Stimulated activated naive CD8-positive, alpha-beta T cell treated with anti-CD3 and anti-CD28 coated beads, Interleukin-15, Interleukin-2, amounts not matched to agents 100 ng/mL and 50 ng/mL, for 24 hours (primary cell): ENCODE results near the gene GK.
"Not testable (repeated sequence)": the region's sequence is repeated elsewhere in the genome, so short reads cannot be mapped to it uniquely, and the experiment has no call there.

Source experiments
- H3K27ac Mint-ChIP-seq: one replicate; pipeline ENCODE4 v1.8.0; 2021; ENCODE audit warnings: mild to moderate bottlenecking, mixed read lengths
- H3K27me3 Mint-ChIP-seq: one replicate; pipeline ENCODE4 v1.8.0; 2021; ENCODE audit warnings: mixed read lengths
- H3K36me3 Mint-ChIP-seq: one replicate; pipeline ENCODE4 v1.8.0; 2021; ENCODE audit warnings: low read depth, mixed read lengths
- H3K4me1 Mint-ChIP-seq: one replicate; pipeline ENCODE4 v1.8.0; 2021; ENCODE audit warnings: low read depth, mixed read lengths
- H3K4me3 Mint-ChIP-seq: one replicate; pipeline ENCODE4 v1.8.0; 2021; ENCODE audit warnings: mild to moderate bottlenecking, mixed read lengths
- H3K9me3 Mint-ChIP-seq: one replicate; pipeline ENCODE4 v1.8.0; 2021; ENCODE audit warnings: mixed read lengths

Gene GK

DNA sequence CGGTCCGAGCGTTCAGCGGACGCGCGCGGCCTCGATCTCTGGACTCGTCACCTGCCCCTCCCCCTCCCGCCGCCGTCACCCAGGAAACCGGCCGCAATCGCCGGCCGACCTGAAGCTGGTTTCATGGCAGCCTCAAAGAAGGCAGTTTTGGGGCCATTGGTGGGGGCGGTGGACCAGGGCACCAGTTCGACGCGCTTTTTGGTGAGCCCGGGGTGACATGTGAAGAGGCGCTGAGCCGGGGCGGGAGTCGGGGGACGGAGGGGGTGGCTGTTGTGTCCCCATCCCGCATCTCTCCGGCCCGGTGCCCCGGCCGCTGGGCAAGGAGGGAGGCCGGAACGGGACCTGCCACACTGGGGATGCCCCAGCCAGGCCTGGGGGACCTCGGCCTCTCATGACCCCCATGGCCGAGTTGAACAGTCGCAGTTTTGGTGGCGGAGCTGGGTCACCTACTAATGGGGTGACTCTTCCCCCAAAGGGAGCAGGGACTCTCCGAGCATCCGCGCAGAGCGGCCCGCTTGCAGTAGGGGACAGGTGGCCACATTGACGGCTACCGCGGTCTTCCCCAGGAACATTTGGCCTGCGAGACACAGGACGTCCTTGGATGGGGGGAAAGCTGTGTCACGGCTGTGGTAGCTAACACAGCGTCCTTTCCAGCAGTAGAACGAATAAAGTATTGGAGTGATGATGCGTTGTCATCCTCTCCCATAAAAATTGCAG lies at the start of gene GK:
GK (plus strand) TSS at position 9 of the 717 bp plus-strand sequence; CDS start at position 124, 115 bp downstream.
- Mint-ChIP-seq H3K9me3 (no peaks in the 10 kb centered on the region), H3K36me3 (peaks cover 26% of the 10 kb centered on the region), H3K4me1 (peaks cover 60% of the 10 kb centered on the region), H3K27me3 (no peaks in the 10 kb centered on the region), H3K4me3 (peak within 1 kb of the TSS; percentile 89), H3K27ac (peak within 1 kb of the TSS; percentile 96)

DNA sequence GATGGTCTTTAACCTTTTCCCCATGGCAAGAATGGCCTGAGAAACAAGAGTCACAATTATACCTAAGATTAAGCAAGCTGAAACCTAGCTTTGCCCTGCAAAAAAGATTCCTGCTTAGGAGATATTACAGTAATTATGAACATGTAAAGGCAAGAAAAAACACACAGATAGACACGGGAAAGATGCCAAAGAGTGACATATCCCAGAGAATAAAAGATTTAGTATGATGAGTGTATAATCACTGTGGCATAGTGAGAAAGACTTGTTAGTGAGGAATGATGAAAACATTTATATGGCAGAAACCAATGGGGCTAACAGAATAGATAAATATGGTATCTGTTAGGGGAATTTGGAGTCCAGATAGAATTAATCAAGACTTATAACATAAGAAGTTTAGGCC lies 46.1 kb upstream of the GK start:
- no peak overlapping the region for H3K27ac Mint-ChIP-seq
- H3K4me1 Mint-ChIP-seq: no peaks in the 10 kb centered on the region
- H3K27me3 Mint-ChIP-seq: no peaks in the 10 kb centered on the region
- no peaks in the 10 kb centered on the region for H3K9me3 Mint-ChIP-seq
- H3K4me3 Mint-ChIP-seq: no peak overlapping the region
- H3K36me3 Mint-ChIP-seq: no peaks in the 10 kb centered on the region

DNA sequence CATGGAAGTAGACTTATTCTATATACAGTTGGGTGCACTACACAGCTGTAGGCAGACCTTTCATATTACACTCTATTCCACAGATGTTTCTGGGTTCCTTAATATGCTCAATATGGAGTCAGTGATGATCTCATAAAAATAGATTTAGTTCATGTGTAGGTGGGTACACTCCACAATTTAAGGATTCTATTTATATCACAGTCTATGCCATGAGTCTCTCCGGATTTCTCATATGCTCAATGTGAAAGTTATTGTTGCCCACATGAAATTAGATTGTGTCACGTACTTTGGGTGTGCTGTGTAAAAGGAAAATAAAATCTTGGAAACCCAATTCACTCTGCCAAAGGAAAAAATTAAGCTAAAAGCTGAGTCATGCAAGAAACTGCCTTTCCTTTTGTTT lies 43.2 kb upstream of the GK start:
- no peaks in the 10 kb centered on the region for H3K4me1 Mint-ChIP-seq
- no peaks in the 10 kb centered on the region for H3K9me3 Mint-ChIP-seq
- no peak overlapping the region for H3K27ac Mint-ChIP-seq
- H3K27me3 Mint-ChIP-seq: no peaks in the 10 kb centered on the region
- H3K4me3 Mint-ChIP-seq: no peak overlapping the region
- H3K36me3 Mint-ChIP-seq: no peaks in the 10 kb centered on the region

DNA sequence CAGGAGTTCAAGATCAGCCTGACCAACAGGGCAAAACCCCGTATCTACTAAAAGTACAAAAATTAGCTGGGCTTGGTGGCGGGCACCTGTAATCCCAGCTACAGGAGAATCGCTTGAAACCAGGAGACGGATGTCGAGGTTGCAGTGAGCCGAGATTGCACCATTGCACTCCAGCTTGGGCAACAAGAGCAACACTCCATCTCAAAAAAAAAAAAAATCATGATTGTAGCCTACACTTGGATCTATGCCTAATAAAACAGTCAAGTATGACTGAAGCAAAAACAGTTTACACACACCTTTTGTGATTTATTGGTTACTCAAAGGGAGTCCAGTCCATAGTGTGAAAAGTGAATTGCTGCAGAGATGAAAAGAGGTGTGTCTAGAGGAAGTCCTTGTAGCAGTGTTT lies 41.0 kb upstream of the GK start:
- no peak overlapping the region for H3K4me3 Mint-ChIP-seq
- H3K27me3 Mint-ChIP-seq: no peaks in the 10 kb centered on the region
- H3K9me3 Mint-ChIP-seq: no peaks in the 10 kb centered on the region
- H3K4me1 Mint-ChIP-seq: no peaks in the 10 kb centered on the region
- H3K27ac Mint-ChIP-seq: no peak overlapping the region
- no peaks in the 10 kb centered on the region for H3K36me3 Mint-ChIP-seq

DNA sequence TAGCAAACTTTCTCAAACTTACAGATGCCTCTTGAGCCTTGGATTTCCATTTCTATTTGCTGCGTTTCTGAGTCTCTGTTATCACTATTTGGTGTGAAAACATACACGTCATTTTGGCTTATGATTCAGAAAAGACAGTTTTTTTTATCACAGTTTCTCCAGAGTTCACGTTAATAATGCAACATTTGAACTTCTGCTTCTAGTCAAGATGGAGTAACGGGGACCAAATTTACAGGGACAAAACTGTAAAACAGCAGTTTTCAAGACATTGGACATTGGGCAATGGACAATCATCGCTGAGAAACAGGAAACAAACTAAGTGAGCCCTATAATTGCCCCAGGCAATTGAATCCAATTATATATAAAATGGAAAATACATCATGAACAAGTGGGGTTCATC lies 39.5 kb upstream of the GK start:
- H3K4me1 Mint-ChIP-seq: no peaks in the 10 kb centered on the region
- H3K4me3 Mint-ChIP-seq: no peak overlapping the region
- H3K27me3 Mint-ChIP-seq: no peaks in the 10 kb centered on the region
- H3K36me3 Mint-ChIP-seq: no peaks in the 10 kb centered on the region
- H3K27ac Mint-ChIP-seq: no peak overlapping the region
- no peaks in the 10 kb centered on the region for H3K9me3 Mint-ChIP-seq

DNA sequence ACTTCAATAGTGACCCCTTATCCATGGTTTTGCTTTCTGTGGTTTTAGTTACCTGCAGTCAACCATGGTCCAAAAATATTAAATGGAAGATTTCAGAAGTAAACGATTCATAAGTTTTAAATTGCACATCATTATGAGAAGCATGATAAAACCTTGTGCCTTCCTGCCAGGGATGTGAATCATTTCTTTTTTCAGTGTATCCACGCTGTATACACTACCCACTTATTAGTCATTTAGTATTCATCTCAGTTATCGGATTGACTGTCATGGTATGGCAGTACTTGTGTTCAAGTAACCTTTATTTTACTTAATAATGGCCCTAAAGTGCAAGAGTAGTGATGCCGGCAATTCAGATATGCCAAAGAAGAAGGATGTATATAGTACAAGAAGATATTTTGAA lies 38.0 kb upstream of the GK start:
- no peaks in the 10 kb centered on the region for H3K27me3 Mint-ChIP-seq
- no peaks in the 10 kb centered on the region for H3K36me3 Mint-ChIP-seq
- no peak overlapping the region for H3K27ac Mint-ChIP-seq
- no peak overlapping the region for H3K4me3 Mint-ChIP-seq
- no peaks in the 10 kb centered on the region for H3K4me1 Mint-ChIP-seq
- no peaks in the 10 kb centered on the region for H3K9me3 Mint-ChIP-seq

DNA sequence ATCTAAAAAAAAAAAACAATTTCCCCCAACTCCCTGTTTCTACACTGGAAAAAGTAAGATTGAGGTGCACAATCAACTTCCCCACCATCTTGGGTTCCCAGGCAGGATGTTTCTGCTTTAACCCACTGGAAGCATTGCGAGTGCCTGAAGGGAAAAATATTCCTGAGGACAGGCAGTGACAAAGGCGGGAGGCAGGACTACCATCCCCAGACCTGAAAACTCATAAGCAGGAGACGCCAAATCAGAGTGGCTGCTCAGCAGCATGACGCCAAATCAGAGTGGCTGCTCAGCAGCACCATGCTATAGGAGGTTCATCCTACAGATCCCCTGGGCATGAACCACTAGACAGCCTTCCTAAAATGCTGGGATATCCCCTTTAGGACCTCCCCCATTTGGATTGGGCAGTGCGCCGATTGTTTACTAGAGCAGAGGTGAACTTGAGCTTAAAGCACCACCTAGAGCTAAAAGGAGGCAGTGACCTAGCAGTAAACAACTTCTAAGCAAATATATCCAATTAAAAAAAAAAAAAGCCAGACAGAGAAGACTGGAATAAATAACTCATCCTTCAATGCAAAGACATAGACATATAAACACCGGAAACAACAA lies 35.0 kb upstream of the GK start:
- no peak overlapping the region for H3K27ac Mint-ChIP-seq
- H3K4me3 Mint-ChIP-seq: no peak overlapping the region
- H3K27me3 Mint-ChIP-seq: no peaks in the 10 kb centered on the region
- H3K36me3 Mint-ChIP-seq: peaks cover 4% of the 10 kb centered on the region
- peaks cover 4% of the 10 kb centered on the region for H3K9me3 Mint-ChIP-seq
- H3K4me1 Mint-ChIP-seq: no peaks in the 10 kb centered on the region

DNA sequence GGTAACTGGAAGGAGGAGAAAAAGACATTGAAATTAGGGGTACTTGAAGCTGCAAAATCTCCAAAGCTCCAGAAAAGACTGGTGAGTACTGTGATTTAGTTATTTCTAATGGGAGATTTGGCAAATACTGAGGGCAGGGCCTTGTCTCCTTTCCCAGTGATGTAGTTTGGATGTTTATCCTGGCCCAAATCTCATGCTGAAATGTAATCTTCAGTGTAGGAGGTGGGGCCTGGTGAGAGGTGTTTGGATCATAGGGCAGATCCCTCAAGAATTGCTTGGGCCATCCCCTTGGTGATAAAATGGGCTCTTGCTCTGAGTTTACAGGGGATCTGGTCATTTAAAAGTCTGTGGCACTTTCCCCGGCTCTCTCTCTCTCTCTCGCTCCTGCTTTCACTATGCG lies 33.1 kb upstream of the GK start:
- no peaks in the 10 kb centered on the region for H3K4me1 Mint-ChIP-seq
- H3K9me3 Mint-ChIP-seq: peaks cover 4% of the 10 kb centered on the region
- H3K36me3 Mint-ChIP-seq: peaks cover 4% of the 10 kb centered on the region
- H3K4me3 Mint-ChIP-seq: no peak overlapping the region
- no peaks in the 10 kb centered on the region for H3K27me3 Mint-ChIP-seq
- no peak overlapping the region for H3K27ac Mint-ChIP-seq

DNA sequence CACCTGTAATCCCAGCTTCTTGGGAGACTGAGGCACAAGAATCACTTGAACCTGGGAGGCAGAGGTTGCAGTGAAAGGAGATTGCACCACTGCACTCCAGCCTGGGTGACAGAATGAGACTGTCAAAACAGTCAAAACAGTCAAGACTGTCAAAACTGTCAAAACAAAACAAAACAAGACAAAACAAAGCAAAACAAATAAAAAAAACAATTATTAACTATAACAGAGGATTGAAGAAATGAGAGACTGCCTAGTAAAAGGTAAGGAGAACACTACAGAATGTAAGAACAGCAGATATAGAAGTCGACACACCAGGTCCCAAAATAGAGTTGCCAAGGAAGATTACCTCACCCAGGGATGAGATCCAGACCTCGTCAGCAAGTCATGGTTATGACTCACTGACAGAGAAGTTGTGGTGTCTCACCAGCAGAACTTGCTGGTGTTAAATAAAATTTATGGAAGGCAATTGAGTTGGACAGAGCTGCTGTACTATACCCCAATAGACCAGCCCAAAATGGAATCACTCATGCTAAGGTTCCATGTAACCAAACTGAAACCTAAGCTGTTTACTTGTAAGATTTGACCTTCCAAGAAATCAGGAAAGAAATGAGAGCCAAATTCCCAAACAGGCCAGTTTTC lies 32.1 kb upstream of the GK start:
- Mint-ChIP-seq H3K27me3 (no peaks in the 10 kb centered on the region), H3K9me3 (peaks cover 4% of the 10 kb centered on the region), H3K27ac (no peak overlapping the region), H3K4me3 (no peak overlapping the region), H3K36me3 (peaks cover 4% of the 10 kb centered on the region), H3K4me1 (no peaks in the 10 kb centered on the region)

DNA sequence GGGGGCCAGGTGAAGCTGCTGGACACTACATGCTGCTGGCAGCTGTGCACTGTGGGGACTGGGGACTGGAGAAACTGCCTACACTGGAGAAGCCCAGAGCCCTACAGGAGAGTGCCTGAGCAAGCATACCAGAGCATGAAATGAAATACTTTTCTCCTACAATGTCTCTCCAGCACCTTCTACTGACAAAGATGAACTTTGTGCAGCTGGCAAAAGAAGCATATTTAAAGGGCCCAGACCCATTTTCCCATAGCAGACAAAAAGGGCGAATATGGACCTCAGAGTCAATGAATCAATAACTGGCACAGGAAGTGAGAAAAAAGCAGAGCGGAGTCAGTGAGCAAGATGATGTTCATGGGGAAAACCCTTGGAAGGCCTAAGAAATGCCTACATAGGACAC lies 30.9 kb upstream of the GK start:
- Mint-ChIP-seq H3K9me3 (peaks cover 4% of the 10 kb centered on the region), H3K36me3 (peaks cover 4% of the 10 kb centered on the region), H3K27me3 (no peaks in the 10 kb centered on the region), H3K27ac (no peak overlapping the region), H3K4me1 (no peaks in the 10 kb centered on the region), H3K4me3 (no peak overlapping the region)

DNA sequence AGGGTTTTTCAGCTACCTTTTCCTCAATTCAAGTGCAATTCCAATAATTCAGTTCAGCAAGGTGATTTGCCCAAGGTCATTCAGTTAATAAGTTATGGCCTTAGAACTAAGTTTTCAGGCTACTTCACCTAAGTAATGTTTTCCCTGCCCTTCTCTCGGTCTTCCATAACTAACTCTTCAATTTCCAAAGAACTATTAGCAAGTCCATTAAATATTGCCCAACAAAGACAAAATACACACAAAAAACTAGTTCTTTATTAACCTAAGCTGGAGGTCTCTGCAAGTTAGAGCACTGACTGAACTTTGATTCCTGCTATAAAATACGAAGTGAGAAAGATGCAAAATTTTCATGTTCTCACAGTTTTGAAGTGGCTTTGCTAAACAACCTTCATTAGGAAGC lies 26.8 kb upstream of the GK start:
- Mint-ChIP-seq H3K27ac (no peak overlapping the region), H3K4me1 (no peaks in the 10 kb centered on the region), H3K9me3 (no peaks in the 10 kb centered on the region), H3K36me3 (peaks cover under 1% of the 10 kb centered on the region), H3K27me3 (no peaks in the 10 kb centered on the region), H3K4me3 (no peak overlapping the region)

DNA sequence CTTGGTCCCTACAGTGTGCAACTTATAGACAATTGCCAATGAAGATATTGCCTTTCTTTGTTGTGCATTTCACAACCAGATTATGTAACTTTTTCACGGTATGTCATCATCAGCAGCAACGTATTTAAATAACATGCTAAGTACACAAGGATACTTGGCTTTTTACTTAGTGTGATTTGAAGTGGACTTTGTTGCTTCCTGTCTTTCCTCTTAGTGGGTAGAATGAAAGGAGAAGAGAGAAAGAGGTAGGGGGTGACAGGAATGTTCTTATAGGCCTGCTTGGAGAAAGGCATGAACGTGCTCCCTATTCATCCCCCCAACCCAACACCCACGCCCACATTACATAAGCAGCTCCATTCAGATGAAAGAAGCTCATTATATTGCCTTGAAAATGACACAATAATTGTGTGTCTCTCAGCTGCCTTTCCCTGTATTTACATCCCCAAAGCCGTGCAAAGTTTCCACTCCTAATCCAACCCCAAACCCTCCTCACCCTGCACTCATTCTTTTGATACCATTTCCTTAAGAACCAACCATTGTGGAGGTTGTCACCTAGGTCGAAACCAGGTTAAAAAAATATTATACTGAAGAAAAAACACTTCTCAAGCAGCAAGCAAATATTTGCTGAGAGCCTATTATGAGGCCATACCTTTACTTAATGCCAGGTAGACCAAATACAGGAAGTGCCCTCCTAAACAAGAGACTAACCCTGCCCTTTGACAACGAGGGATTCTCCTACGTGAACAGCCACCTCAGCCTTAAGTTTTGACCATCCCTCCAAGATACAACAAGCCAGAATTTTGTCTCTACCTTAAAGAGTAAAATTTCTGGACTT lies 25.2 kb upstream of the GK start:
- H3K4me3 Mint-ChIP-seq: no peak overlapping the region
- H3K27me3 Mint-ChIP-seq: no peaks in the 10 kb centered on the region
- H3K27ac Mint-ChIP-seq: no peak overlapping the region
- no peaks in the 10 kb centered on the region for H3K9me3 Mint-ChIP-seq
- no peaks in the 10 kb centered on the region for H3K4me1 Mint-ChIP-seq
- no peaks in the 10 kb centered on the region for H3K36me3 Mint-ChIP-seq

DNA sequence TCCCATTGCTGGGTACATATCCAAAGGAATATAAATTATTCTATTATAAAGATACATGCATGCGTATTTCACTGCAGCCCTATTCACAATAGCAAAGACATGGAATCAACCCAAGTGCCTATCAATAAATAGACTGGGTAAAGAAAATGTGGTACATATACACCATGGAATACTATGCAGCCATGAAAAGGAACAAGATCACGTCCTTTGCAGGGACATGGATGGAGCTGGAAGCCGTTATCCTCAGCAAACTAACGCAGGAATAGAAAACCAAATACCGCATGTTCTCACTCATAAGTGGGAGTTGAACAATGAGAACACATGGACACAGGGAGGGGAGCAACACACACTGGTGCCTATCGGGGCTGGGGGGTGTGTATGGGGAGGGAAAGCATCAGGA lies 19.2 kb upstream of the GK start:
- not testable (repeated sequence) for H3K9me3 Mint-ChIP-seq, H3K27ac Mint-ChIP-seq, H3K4me3 Mint-ChIP-seq, H3K4me1 Mint-ChIP-seq, H3K27me3 Mint-ChIP-seq, H3K36me3 Mint-ChIP-seq

DNA sequence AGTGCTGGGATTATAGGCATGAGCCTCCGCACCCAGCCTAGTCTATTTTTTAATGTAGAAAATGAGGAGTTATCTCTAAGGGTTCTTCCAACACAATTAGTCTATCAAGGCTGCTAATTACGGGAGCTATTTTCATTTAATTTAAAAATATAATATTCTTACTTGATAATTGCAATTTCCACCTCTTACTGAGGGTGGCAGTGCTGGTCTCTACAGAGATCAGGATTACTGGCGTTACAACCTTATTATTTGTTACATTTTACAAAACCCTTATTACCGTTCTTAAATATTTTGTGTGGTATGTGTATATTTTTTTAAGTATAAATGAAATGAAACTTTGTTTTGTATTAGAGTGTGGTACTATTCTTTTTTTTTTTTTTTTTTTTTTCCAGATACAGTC lies 17.6 kb upstream of the GK start:
- H3K9me3 Mint-ChIP-seq: no peaks in the 10 kb centered on the region
- H3K27me3 Mint-ChIP-seq: no peaks in the 10 kb centered on the region
- H3K4me3 Mint-ChIP-seq: no peak overlapping the region
- H3K4me1 Mint-ChIP-seq: peaks cover 2% of the 10 kb centered on the region
- H3K27ac Mint-ChIP-seq: no peak overlapping the region
- H3K36me3 Mint-ChIP-seq: no peaks in the 10 kb centered on the region
